Measurements from ENCODE around the gene PHLPP1. TPM values are rescaled to one million over a fixed set of nuclear protein-coding genes. Genes with fewer than 3 reads are reported as not detected.

Gene PHLPP1
- total RNA-seq, 4 donors from 2014 or later: 6.3 to 18.0 (median 10.4) TPM

DNA sequence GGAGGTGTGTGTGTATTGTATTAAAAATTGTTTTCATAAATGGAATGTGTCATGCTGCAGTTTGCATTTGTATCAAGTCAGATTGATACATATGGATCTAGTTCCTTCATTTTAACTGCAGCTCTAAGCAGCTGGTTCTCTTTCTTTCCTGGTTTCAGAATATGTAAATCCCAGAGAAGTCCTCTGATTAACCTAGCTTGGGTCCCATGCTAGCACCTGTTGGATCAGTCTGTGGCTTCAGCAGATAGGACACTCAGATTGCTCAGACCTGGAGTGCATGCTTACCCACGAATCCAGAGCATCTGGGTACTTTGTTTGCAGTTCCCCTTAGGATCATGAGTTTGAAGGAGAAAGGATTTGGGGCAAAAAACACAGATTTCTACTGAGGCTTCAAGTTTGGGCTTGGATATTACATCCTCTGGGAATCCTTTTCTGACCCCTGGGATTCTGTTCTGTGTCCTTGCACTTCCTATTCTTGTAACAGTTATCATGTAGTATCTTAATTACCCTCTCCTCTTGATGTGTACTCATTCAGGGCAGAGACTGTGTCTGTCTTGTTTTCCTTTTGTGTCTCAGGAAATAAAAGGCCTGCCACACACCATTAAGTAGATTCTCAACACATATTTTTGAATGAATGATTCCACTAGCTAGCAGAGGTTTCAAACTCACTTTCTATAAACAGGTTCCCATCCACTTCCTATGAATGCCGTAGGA, 142.1 kb downstream of the PHLPP1 start:
- TF ChIP-seq, protein P1, sequence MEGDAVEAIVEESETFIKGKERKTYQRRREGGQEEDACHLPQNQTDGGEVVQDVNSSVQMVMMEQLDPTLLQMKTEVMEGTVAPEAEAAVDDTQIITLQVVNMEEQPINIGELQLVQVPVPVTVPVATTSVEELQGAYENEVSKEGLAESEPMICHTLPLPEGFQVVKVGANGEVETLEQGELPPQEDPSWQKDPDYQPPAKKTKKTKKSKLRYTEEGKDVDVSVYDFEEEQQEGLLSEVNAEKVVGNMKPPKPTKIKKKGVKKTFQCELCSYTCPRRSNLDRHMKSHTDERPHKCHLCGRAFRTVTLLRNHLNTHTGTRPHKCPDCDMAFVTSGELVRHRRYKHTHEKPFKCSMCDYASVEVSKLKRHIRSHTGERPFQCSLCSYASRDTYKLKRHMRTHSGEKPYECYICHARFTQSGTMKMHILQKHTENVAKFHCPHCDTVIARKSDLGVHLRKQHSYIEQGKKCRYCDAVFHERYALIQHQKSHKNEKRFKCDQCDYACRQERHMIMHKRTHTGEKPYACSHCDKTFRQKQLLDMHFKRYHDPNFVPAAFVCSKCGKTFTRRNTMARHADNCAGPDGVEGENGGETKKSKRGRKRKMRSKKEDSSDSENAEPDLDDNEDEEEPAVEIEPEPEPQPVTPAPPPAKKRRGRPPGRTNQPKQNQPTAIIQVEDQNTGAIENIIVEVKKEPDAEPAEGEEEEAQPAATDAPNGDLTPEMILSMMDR (IDR thresholded peaks at IDR 0.05): no peak
- ATAC-seq (ENCODE audit: low FRiP score) (no peak), DNase-seq (ENCODE audit: low spot score) (no peak)

DNA sequence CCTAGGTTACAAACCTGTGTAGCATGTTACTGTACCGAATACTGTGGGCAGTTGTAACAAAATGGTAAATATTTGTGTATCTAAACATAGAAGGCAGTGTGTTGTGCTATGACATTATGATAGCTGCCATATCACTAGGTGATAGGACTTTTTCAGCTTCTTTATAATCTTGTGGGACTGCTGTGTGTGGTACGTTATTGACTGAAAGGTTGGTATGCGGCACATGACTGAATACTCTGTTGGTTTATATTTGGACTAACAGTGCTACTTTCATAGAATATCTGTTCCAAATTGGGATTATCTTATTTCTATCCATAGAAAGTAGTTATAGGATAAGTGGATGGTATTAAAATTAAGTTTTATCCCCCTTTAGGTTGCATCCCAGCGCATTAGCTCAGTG, 144.7 kb downstream of the PHLPP1 start:
- ATAC-seq (ENCODE audit: low FRiP score) (no peak), DNase-seq (ENCODE audit: low spot score) (no peak)
- TF ChIP-seq, protein P1 (IDR thresholded peaks at IDR 0.05): no peak

DNA sequence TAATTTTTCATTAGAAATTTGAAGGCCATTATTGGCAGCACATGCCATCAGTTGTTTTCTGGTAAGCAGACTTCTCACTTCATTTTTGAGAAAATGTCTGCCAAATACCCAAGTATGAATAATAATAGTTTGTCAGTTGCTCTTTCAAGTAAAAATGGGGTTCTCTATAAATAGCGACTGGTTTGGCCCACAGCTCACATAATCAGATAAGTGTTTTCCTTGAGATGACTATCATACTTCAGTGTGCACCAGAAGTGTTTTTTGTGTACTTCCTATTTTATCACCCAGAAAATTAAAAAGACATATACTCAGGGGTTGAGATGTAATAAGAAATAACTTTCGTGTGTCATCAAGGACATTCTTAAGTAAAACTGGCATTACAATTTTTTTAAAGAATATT, 147.1 kb downstream of the PHLPP1 start:
- ATAC-seq (ENCODE audit: low FRiP score) (no peak), DNase-seq (ENCODE audit: low spot score) (no peak)
- TF ChIP-seq, protein P1 (IDR thresholded peaks at IDR 0.05): no peak

GRCh38 chr18:62863579-62864001, 148.2 kb downstream of the PHLPP1 start:
- ATAC-seq (ENCODE audit: low FRiP score) (no peak), DNase-seq (ENCODE audit: low spot score) (no peak)
- TF ChIP-seq, protein P1 (IDR thresholded peaks at IDR 0.05): no peak

GRCh38 chr18:62865498-62865897, 150.2 kb downstream of the PHLPP1 start:
- DNase-seq (ENCODE audit: low spot score) (no peak), ATAC-seq (ENCODE audit: low FRiP score) (no peak)
- TF ChIP-seq, protein P1 (IDR thresholded peaks at IDR 0.05): no peak

DNA sequence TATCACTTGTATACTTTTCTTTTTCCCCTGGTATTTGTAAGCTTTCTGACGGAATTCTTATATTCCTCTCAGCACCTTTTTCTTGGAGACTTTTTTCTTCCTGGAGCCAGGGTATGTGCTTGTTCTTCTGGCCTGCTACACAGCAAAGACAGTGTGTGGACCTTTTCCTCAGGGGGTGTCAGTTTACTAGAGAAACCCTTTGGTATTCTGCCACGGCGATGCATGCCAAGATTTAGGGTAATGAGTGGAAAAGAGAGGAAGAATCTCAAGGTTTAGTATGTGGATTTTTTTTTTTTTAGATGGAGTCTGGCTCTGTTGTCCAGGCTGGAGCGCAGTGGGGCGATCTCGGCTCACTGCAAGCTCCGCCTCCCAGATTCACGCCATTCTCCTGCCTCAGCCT, 152.2 kb downstream of the PHLPP1 start:
- ATAC-seq (ENCODE audit: low FRiP score) (no peak), DNase-seq (ENCODE audit: low spot score) (no peak)
- TF ChIP-seq, protein P1 (IDR thresholded peaks at IDR 0.05): no peak

- no peak for ATAC-seq (ENCODE audit: low FRiP score)
- TF ChIP-seq, protein P1 (IDR thresholded peaks at IDR 0.05): no peak
- no peak for DNase-seq (ENCODE audit: low spot score)
These were observed 153.3 kb downstream of the PHLPP1 start for GRCh38 chr18:62868645-62869044.
